HG03280 (cell line): Measurements from ENCODE around the gene CACNA1D.

Source experiments
- ATAC-seq: cut with Tn5 transposase; IDR thresholded peaks from one replicate; pipeline ENCODE4 v1.9.1; 2021; ENCODE audit warnings: mild to moderate bottlenecking, moderate library complexity; ENCODE audit not compliant: unreplicated experiment

Gene CACNA1D

DNA sequence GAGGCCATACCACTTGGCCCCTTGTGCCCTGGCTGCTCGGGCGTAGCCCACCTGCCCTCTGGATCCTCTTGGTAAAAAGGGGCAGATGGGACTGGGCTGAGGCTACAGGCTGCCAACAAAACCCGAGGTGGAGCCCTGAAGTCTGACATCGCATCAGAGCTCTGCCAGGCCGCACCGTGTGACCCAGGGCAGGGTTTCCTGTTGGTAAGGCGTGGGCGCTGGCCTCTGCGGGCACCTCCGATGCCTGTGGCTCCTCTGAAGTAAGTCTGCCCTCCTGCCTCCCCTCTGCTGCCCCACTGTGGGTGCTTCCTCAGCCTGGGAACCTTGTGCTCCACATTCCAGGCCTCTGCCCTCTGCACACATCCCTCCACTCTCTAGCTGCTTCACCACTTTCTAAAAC is 342.9 kb downstream of the CACNA1D start:
- ATAC-seq, result no peak

- ATAC-seq, result no peak
Observed at GRCh38 chr3:53841296-53841695, 346.9 kb downstream of the CACNA1D start.

GRCh38 chr3:53842436-53843194 is 348.2 kb downstream of the CACNA1D start:
- ATAC-seq, result no peak

DNA sequence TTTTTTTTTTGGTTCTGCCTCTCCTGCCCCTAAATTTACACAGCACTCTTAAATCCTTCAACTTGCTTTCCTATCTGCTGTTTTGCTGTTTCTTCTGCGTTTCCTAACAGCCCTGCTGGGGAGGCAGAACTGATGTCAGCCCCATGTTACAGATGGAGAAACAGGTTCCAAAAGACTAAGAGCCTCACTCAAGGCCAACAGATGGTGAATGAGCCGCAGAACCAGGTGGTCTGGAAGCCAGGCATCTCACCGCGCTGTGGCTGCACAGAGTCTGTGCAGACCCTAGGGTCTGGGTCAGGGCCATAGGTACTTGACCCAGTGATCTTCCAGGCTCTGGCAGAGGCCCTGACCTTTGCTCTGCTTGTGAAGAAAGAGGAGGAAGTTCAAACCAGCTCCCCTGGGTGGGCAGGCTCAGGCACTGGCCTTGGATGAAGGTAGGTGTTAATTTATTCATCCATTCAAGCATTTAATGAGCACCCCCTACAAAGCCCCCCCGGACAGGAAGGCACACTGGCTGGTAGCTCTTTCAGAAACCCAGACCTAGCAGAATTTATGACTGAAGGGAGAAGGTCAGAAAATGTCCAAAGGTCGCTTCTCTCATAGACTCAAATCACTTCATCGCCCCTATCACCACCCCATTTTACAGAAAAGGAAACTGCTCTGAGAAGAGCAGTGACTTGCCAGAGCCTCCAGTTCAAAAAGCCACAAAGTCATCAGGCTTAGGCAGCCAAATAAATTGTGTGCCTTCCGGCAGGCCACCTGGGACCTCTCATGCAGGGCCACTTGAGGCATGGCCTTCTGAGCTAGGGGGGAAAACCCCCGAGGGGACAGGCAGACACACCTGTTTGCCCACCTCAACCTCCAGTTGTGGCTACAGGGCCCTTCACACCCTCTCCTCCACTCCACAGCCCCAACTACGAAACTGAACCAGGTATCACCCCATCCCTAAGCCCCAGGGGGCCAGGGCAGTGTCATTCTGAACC is 349.1 kb downstream of the CACNA1D start:
- ATAC-seq, result no peak

DNA sequence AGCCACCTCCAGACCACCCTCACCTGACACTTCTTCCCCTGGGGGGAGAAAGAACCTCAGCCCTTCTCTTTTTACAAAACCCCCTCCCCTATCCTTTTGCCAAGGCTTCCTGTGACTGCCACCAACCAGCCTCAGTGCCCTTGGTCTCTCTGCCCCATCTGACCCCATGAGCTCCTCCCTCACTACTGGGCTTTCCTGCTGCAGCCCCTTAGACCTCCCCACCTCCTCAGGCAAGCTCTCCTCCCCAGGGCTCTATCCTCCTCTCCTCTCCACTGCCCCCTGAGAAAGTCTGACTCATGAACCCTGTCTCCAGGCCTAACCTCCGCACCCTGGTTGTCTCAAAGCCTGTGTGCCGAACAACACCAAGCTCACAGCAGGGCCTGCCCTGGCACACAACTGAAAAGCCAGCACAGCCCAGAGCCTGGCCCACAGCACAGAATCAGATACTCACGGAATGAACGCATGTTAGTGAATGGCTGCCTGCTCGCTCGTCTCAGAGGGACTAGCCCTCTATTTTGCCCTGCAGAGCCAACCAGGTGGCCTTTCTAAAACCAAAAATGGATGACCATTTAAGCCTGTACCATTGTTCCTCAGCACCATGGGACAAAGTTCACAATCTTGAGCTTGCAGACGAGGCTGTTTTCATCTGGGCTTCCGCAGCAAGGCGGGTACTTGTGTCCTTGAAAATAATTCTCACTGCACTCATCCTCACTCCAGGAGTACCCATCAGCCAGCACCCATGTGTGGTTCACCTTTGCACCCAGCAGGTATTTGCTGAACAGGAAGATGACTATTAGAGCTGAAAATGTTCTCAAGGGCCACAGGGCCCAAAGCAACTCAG is 350.1 kb downstream of the CACNA1D start:
- no peak for ATAC-seq

DNA sequence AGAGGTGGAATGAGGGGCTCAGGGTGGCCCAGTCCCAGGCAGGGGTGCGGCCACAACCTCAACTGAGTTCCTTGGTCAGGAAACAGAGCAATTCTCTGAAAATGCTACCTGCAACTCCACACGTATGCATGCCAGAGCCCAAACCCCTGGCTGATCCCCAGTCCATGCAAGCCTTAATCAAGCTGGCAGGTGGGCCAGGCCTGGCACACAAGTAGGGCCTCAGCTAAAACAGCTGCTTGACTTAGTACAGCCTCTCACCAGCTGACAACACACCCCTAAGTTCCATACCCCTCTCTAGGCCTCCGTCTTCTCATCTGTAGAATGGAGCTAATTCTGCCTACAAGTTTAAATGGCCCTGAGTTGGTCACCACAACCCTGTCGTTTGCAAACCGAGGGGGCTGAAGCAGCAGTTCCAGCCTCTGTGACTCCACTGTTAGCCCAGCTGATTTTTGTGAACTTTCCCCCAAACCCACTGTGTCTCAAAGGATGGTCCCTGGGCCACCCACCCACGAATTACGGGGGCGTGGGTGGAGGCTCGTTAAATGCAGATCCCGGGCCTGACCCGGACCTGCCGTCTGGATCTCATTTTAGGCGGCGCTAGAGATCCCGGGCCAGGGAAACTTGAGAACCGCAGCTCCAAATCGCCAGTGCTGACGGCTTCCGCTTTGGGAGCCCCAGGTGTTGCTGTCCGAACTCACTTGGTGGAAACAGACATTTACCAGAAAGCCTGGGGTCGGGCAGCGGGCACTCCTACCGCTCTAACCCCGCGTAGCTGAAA is 350.9 kb downstream of the CACNA1D start:
- ATAC-seq, result peak; percentile 15

GRCh38 chr3:53845881-53846133 is 351.4 kb downstream of the CACNA1D start:
- ATAC-seq, result no peak

DNA sequence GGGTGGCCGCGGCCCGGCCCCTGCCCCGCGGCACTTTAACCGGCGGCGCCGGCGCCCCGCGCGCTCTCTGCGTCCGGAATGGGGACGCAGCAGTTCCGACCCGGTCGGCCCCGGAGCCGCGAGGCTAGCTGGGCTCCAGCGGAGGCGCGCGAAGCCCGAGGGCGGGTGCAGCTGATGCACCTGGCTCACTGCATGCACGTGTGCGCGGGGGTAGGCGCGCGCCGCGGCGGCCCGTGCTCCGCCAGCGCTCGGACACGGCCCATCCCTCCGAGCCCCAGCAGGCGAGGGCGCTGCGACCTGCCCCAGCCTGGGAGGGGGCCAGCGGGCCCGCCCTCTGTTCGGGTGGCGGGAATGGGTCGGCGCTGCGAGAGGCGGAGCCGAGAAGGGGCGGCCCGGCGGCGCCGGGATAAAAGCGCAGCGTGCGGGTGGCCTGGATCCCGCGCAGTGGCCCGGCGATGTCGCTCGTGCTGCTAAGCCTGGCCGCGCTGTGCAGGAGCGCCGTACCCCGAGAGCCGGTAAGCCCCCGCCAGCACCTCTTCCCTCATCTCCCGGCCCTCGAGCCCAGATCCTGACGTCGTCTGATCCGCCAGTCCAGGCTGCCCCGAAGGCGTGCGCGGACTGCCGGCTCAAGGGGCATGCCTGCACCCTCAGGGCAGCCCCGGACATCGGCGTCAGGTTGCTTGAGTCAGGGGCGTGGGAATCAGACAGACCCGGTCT is 351.9 kb downstream of the CACNA1D start, which contains the start of the genes CHDH and IL17RB:
CHDH (minus strand) TSS at position 286 of the 717 bp plus-strand sequence. CDS start 22,411 bp downstream, outside the sequence.
IL17RB (plus strand) TSS at position 435 of the 717 bp plus-strand sequence; CDS start at position 456, 21 bp downstream.
- ATAC-seq, result peak; percentile 62

- ATAC-seq, result no peak
Observed at GRCh38 chr3:53846851-53847155, 352.4 kb downstream of the CACNA1D start.

DNA sequence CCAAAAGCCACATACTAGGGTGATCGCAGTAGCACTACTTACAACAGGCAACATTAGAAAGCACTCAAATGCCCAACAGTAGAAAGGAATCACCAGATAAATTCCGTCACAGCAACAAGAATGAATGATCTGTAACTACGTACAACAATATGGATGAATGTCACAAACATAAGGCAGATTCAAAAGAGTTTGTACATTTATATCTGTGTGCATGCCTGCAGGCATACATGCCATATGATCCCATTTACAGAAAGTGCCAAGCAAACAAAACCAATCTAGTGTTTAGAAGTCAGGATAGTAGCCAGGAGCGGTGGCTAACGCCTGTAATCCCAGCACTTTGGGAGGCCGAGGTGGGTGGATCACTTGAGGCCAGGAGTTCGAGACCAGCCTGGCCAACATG is 355.5 kb downstream of the CACNA1D start:
- ATAC-seq, result no peak

GRCh38 chr3:53850895-53851294 is 356.5 kb downstream of the CACNA1D start:
- ATAC-seq, result no peak

DNA sequence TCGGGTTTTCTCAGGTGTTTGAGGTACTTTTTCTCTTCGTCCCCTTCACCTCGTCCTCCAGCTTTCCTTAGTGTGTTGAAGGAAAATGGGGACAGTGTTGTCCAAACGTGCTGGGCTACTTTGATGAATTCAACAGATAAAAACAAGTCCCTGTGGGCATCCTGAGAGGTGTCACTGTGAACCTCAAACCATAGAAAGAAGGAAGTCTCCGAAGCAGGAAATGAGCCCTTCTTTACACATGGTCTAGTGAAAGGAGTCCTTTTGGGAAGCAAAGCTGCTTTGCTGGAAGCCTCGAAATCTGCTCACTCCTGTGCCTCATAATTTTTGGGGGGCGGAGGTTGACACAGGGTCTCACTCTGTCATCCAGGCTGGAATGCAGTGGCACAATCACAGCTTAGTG is 362.6 kb downstream of the CACNA1D start:
- ATAC-seq, result no peak

DNA sequence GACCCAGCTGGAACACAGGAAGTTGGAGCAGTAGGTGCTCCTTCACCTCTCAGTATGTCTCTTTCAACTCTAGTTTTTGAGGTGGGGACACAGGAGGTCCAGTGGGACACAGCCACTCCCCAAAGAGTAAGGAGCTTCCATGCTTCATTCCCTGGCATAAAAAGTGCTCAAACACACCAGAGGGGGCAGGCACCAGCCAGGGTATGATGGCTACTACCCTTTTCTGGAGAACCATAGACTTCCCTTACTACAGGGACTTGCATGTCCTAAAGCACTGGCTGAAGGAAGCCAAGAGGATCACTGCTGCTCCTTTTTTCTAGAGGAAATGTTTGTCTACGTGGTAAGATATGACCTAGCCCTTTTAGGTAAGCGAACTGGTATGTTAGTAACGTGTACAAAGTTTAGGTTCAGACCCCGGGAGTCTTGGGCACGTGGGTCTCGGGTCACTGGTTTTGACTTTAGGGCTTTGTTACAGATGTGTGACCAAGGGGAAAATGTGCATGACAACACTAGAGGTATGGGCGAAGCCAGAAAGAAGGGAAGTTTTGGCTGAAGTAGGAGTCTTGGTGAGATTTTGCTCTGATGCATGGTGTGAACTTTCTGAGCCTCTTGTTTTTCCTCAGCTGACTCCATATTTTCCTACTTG is 363.8 kb downstream of the CACNA1D start:
- no peak for ATAC-seq

- no peak for ATAC-seq
Observed at GRCh38 chr3:53859178-53859577, 364.8 kb downstream of the CACNA1D start.

DNA sequence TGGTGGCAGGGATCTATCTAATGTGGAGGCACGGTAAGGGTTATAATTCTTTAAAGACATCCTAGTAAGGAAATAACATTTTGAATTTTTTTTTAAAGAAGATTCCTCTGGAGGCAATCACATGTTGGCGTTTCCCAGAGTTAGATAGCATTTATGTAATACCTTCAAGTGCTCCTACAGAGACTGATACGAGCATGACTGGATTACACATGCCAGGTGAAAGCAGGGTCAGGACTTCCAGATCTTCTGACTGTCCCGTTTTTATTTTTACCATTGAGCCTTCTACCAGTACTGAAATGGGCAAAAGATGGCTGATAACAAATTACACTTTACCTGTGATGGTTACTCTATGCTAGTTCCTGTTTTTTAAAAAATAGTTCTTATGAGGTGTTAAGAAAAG is 365.8 kb downstream of the CACNA1D start:
- ATAC-seq, result no peak

- no peak for ATAC-seq
Observed at GRCh38 chr3:53862241-53862640, 367.8 kb downstream of the CACNA1D start.

GRCh38 chr3:53863145-53863544 is 368.7 kb downstream of the CACNA1D start:
- no peak for ATAC-seq
